Thyroid gland (tissue), 4 donors: ENCODE measurements around the gene EDIL3.

ENCODE experiments used
- CTCF ChIP-seq, 6 experiments: fragments of 200-600 bp in 3 of 6; fragments of 450-650 bp in 3 of 6; sonication (generic) in 3 of 6; IDR thresholded peaks; one replicate each; pipeline ENCODE4 v1.5.1; 2016 to 2019; ENCODE audit warnings: antibody characterized with exemption in 6 of 6, mild to moderate bottlenecking in 2 of 6, inconsistent platforms in 1 of 6, moderate library complexity in 1 of 6
- POLR2A ChIP-seq, 2 donors: fragments of 450-650 bp; IDR thresholded peaks; one replicate each; pipeline ENCODE4 v1.6.1; 2017; ENCODE audit warnings: antibody characterized with exemption in 2 of 2, mild to moderate bottlenecking in 2 of 2, moderate library complexity in 1 of 2

- TF ChIP-seq CTCF (IDR thresholded peaks at IDR 0.05) (no peak), POLR2A (IDR thresholded peaks at IDR 0.05) (no peak)
Observed at GRCh38 chr5:83993803-83994202, 390.9 kb downstream of the EDIL3 start.
